Memory B cell (primary cell): ENCODE results near the gene CDKN2B-AS1.

Experiments used
- ATAC-seq: fragments of 150-1000 bp; cut with Tn5 transposase; 2 replicates; pipeline ENCODE4 v1.10.0; 2021; ENCODE audit warnings: low read depth, mild to moderate bottlenecking, moderate library complexity
- DNase-seq, 2 donors: peaks; one replicate each; pipeline ENCODE4 v3.0.0; 2022; ENCODE audit warnings: low spot score in 2 of 2
- H3K27ac Mint-ChIP-seq: one replicate; pipeline ENCODE4 v1.8.0; 2022; ENCODE audit warnings: mild to moderate bottlenecking, moderate library complexity, mixed read lengths
- H3K27me3 Mint-ChIP-seq: one replicate; pipeline ENCODE4 v1.8.0; 2022; ENCODE audit warnings: mixed read lengths
- H3K36me3 Mint-ChIP-seq: one replicate; pipeline ENCODE4 v1.8.0; 2022; ENCODE audit warnings: mild to moderate bottlenecking, mixed read lengths
- H3K4me1 Mint-ChIP-seq: one replicate; pipeline ENCODE4 v1.8.0; 2022; ENCODE audit warnings: mixed read lengths
- H3K4me3 Mint-ChIP-seq: one replicate; pipeline ENCODE4 v1.8.0; 2022; ENCODE audit warnings: mild to moderate bottlenecking, moderate library complexity, mixed read lengths
- H3K9me3 Mint-ChIP-seq: one replicate; pipeline ENCODE4 v1.8.0; 2022; ENCODE audit warnings: mixed read lengths

The CDKN2B-AS1 gene

DNA sequence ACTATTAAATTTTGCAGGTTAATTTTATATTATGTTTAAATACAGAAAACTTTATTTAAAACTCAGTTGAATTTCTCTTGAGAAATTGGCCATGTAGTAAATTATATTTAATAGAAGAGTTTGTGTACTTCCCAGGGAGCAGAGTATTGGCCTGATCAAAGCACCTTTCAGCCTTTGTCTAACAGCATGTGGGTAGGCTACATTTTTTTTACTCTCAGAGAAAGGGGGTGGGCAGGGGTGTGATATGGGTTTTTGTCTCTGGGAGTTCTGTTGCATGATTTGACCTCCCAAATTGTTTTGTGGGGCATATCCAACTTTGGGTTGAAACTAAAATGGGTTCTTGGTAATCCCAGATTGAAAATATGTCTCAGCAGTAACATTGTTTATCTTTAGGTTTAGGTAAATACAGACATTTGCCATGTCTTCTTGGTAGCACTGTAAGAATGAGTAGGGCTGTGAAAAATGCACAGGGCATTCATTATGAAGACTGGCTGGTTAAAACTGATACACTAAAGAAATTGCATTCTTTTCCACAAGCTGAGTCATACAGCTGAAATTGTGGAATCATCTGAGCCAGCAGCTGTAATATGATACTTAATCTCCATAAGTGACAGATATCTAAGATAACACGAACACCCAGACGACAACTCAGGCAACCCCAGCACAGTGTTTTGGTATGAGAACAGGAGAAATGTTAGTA is 89.9 kb downstream of the CDKN2B-AS1 start:
- Mint-ChIP-seq H3K4me1 (peaks cover 6% of the 10 kb centered on the region), H3K4me3 (no peak overlapping the region), H3K27me3 (peaks cover 2% of the 10 kb centered on the region), H3K36me3 (peaks cover 2% of the 10 kb centered on the region), H3K27ac (no peak overlapping the region), H3K9me3 (no peaks in the 10 kb centered on the region)
- DNase-seq (no peak), ATAC-seq (no peak)

DNA sequence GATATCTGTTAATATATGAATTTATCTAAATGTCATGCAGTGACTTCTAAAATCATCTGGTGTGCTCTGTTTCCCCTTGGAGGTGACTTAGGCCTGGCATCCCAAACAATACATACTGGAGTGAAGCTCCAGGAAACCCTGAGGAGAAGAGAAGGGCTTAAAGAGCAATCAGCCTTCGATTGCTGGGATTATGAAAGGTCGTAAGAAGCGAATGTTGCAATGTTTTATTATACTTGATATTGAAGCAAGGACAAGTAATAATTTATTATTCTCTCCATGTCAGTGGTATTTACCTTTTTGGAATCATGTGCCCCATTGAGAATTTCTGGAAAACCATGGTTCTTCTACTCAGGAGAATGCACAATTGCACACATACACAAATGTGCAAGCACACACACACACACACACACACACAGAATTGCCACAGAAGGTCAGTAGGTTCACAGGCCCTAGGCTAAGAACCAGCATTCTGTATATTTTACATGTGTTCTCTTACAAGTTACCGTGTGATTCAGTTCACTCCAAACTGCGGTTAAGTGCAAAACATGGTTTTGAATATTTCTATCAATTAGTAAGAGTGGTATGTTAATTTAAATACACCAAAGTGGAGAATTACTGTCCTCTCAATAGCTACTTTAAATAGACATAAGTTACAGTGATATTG is 93.6 kb downstream of the CDKN2B-AS1 start:
- H3K27me3 Mint-ChIP-seq: no peaks in the 10 kb centered on the region
- no peaks in the 10 kb centered on the region for H3K4me1 Mint-ChIP-seq
- H3K9me3 Mint-ChIP-seq: peaks cover 3% of the 10 kb centered on the region
- no peak for ATAC-seq
- DNase-seq: no peak
- H3K36me3 Mint-ChIP-seq: peaks cover under 1% of the 10 kb centered on the region
- H3K27ac Mint-ChIP-seq: no peak overlapping the region
- H3K4me3 Mint-ChIP-seq: no peak overlapping the region

DNA sequence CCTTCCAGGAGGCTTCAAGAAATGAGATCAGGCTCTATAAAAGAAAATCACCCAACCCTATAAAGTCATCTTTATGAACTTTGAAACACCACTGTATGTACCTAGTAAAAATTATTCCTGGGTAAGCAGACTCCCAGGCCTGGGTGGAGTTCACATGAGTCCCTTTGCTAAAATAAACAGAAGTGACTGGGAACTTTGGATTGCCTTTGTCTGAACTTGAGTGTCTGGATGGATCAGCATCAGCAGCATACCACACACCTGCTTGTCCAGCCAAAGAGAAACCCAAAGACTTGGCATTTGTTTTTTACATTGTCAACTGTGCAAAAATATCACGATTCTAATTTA is 94.1 kb downstream of the CDKN2B-AS1 start:
- H3K36me3 Mint-ChIP-seq: no peaks in the 10 kb centered on the region
- ATAC-seq: no peak
- DNase-seq: no peak
- no peak overlapping the region for H3K27ac Mint-ChIP-seq
- no peaks in the 10 kb centered on the region for H3K4me1 Mint-ChIP-seq
- H3K27me3 Mint-ChIP-seq: no peaks in the 10 kb centered on the region
- H3K4me3 Mint-ChIP-seq: no peak overlapping the region
- peaks cover 3% of the 10 kb centered on the region for H3K9me3 Mint-ChIP-seq

DNA sequence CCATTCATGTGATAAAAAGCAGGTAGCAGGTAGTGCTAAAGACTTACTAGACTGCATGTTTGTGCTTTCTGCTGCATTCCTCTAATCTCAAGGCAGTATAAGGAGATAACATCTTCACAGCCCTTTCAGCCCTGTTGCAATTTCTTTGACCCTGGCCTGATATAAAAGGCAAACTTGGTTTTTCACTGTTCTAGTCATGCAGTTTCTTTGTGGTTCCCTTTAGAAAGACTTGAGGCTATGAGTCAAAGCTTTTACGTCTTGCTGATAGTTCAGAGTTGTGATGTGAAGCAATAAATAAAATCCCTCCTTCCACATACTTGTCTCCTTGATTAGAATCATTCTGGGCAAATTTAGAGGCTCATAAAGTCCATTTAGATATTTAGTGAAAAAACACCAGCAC is 103.1 kb downstream of the CDKN2B-AS1 start:
- no peak overlapping the region for H3K4me3 Mint-ChIP-seq
- no peak overlapping the region for H3K27ac Mint-ChIP-seq
- peaks cover 4% of the 10 kb centered on the region for H3K4me1 Mint-ChIP-seq
- H3K9me3 Mint-ChIP-seq: peaks cover 1% of the 10 kb centered on the region
- DNase-seq (no peak), ATAC-seq (no peak)
- H3K27me3 Mint-ChIP-seq: peaks cover 1% of the 10 kb centered on the region
- H3K36me3 Mint-ChIP-seq: no peaks in the 10 kb centered on the region

DNA sequence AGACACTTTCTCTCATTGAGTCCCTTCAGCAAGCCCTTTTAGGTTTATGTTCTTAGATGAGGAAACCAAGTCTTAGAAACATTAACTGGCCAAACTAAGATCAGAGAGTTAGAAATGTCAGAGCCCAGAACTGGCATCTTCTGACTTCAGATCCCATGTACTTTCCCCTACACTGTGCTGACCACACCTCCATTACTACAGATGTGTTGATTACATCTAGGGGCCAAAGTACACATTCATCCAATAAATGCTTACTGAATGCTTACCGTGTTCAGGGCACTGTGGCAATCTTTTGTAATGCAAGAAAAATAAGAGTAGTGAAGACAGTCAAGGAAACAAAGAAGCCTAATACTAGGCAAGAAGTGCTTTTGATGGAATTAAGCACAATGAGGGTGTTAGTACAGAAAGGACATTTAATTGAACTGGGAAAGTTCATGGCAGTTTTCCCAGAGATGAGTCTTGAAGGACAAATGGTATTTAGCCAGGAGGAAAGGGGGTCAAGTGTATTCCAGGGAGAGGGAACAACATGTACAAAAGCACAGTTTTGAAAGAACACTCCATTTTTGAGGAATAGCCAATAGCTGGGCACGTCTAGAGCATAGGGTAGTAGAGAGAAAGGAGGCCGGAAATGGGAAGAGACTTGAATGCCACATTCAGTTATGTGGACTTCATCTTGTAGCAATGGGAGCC is 104.2 kb downstream of the CDKN2B-AS1 start:
- H3K27ac Mint-ChIP-seq: no peak overlapping the region
- peaks cover 1% of the 10 kb centered on the region for H3K27me3 Mint-ChIP-seq
- DNase-seq: no peak
- ATAC-seq: no peak
- no peak overlapping the region for H3K4me3 Mint-ChIP-seq
- peaks cover 5% of the 10 kb centered on the region for H3K4me1 Mint-ChIP-seq
- no peaks in the 10 kb centered on the region for H3K9me3 Mint-ChIP-seq
- H3K36me3 Mint-ChIP-seq: no peaks in the 10 kb centered on the region

DNA sequence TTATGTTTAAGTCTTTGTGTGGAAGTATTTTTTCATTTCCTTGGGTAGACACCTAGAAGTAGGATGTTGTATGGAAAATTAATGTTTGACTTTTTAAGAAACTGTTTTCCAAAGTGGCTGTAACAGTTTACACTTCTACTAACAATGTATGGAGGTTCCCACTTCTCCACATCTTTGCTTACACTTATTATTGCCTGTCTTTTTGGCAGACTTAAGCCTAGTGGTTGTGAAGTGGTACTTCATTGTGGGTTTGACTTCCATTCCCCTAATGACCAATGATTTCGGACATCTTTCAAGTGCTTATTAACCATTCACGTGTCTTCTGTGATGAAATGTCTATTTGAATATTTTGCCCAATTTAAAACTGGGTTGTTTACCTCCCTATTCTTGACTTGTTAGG is 106.0 kb downstream of the CDKN2B-AS1 start:
- no peaks in the 10 kb centered on the region for H3K36me3 Mint-ChIP-seq
- H3K27ac Mint-ChIP-seq: no peak overlapping the region
- no peaks in the 10 kb centered on the region for H3K27me3 Mint-ChIP-seq
- no peaks in the 10 kb centered on the region for H3K9me3 Mint-ChIP-seq
- H3K4me1 Mint-ChIP-seq: peaks cover 11% of the 10 kb centered on the region
- H3K4me3 Mint-ChIP-seq: no peak overlapping the region
- DNase-seq (no peak), ATAC-seq (no peak)

DNA sequence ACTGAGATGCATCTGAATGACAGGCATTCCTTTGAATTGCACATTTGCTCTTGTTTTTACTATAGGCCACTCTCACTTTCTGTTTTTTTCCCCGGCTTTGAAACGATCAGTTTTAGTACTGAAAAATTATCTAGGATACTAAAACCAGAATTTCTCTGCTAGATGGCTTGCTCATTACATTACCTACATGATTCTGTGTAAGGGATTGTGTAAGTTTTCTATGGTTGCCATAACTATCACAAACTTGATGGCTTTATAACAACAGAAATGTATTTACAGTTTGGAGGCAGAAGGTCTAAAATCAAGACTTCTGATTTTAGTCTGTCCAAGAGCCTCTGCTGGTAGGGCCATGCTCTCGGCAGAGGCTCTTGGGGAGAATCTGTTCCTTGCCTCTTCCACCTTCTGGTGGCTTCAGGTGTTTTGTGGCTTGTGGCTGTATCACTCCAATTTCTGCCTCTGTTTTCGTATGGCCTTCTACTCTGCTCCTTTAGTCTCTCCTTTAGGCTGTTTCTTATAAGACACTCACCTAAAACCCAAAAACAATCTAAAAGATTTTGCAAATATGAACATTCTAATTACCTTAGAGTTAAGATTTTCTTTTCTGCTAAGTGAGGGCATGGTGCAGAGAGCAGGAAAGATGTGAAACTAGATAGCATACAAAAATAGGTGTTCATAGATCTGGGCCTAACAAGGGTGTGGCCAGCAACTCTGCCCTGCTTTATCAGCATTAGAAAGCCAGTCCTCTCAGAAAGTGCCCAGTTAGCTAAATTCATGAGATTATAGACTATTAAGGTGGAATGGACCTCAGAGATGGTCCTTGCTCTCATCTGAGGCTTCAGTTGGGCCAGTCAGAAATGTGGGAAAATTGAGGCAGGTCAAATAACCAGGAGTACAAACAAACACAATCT is 107.8 kb downstream of the CDKN2B-AS1 start:
- no peaks in the 10 kb centered on the region for H3K27me3 Mint-ChIP-seq
- H3K4me1 Mint-ChIP-seq: peaks cover 11% of the 10 kb centered on the region
- peak overlapping the region; percentile 29 for H3K27ac Mint-ChIP-seq
- no peaks in the 10 kb centered on the region for H3K9me3 Mint-ChIP-seq
- ATAC-seq (no peak), DNase-seq (no peak)
- no peak overlapping the region for H3K4me3 Mint-ChIP-seq
- no peaks in the 10 kb centered on the region for H3K36me3 Mint-ChIP-seq

DNA sequence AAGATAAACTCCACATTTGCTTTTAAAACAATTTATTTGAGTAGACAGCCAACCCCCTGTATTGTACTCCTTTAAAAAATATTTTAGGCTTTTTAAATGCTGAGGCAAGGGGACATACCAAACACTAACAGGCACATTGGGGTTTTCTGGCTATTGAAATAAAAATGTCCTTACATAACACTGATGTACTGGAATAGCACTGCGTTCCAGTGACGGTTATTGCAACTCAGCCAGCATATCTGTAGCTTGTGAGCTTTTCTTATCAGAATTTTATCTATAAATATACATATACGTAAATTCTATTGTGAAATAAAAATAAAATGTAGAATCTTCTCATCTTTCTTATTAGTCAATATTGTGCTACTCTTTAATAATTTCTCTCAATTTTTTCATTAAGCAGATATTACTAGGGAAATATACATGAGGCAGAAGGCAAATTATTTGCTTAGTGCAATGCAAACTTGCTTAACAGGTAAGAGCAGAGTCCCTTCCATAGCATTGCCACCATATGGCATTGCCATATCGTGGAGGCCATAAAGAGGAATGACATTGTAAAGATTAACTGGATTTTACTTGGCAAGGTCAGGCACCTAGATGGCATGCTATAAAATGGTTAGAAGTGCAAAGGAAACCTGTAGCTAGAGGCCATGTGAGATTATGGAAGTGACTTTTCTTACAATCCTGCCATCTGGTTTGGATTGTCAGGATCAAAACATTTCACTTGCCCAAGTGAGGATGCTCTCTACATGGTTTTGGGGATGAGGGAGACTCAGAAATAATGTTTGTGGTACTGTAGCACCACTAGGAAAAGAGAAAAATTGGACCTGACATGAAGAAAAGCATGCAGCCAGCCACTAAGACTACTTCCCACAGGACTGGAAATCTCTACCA is 109.3 kb downstream of the CDKN2B-AS1 start:
- DNase-seq: no peak
- no peaks in the 10 kb centered on the region for H3K27me3 Mint-ChIP-seq
- H3K9me3 Mint-ChIP-seq: no peaks in the 10 kb centered on the region
- no peak overlapping the region for H3K27ac Mint-ChIP-seq
- H3K36me3 Mint-ChIP-seq: no peaks in the 10 kb centered on the region
- ATAC-seq: no peak
- H3K4me3 Mint-ChIP-seq: no peak overlapping the region
- peaks cover 11% of the 10 kb centered on the region for H3K4me1 Mint-ChIP-seq

DNA sequence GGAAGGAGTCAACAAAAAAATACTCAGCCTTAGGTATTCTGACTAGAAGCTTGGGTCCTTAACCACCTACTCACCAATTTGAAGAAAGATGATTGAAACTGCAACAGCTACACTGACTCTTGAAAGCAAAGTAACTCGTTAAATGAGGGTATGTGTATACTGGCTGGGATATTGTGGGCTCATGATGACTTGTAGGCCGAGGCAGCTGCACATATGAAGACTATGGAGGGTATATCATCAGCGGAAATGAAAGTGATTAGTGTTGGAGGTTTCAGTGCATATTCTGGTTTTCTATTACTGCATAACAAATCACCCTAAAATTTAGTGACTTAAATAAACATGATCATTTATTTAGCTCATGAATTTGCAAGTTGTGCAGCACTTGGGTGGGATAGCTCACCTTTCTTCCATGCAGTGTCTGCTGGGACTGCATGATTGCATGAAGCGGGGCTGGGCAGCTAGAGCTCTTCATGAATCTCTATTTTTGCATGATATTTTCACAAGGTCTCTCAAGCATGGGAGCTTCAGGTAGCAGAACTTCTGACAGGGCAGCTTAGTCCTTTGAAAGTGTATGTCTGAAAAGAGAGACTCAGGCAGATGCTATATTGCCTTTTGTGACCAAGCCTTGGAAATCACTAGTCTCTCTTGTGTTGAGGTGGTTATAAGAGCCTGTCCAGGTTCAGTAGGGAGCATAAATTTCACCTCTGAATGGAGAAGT is 110.6 kb downstream of the CDKN2B-AS1 start:
- Mint-ChIP-seq H3K27me3 (no peaks in the 10 kb centered on the region), H3K36me3 (no peaks in the 10 kb centered on the region), H3K4me1 (peaks cover 11% of the 10 kb centered on the region), H3K27ac (no peak overlapping the region), H3K9me3 (no peaks in the 10 kb centered on the region), H3K4me3 (no peak overlapping the region)
- no peak for ATAC-seq
- no peak for DNase-seq

DNA sequence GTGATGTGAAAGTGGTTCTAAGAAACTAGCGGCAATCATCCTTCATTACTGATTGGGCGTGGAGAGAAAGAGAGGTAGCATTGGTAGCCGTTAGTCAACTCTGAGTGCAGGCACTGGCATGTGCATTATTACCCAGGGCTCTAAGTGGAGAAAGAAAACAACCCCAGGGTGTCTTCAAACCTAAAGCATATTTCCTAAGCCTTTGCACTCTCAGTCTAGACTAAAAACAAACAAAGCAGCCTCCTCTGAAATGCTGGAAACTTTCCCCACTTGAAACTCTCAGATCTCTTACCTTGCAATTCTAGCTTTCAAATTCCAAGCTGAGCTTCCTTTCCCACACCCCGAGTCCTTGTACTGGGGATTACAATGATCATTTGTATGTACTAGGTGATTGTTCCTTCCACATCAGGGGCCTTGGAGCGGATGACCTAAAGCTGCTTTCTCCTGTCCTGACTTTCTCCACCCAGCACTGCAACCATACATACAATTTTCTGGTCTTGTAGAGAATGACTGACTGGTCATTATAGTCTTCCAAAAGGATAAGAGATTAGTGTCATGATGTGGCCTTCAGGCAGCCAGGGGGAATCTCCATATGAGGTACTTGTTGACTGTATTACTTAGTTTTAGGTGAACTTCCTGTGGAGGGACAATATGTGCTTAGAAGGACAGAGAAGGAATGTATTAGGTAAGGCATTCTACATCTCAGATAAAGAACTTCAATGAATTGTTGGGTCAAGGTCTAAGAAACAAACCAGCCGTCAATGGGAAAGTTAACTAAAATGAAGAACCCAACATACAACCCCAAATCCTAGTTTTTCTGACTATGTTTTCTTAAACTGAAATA is 112.8 kb downstream of the CDKN2B-AS1 start:
- H3K4me1 Mint-ChIP-seq: peaks cover 10% of the 10 kb centered on the region
- H3K27me3 Mint-ChIP-seq: no peaks in the 10 kb centered on the region
- no peaks in the 10 kb centered on the region for H3K9me3 Mint-ChIP-seq
- H3K4me3 Mint-ChIP-seq: no peak overlapping the region
- ATAC-seq (no peak), DNase-seq (no peak)
- no peak overlapping the region for H3K27ac Mint-ChIP-seq
- H3K36me3 Mint-ChIP-seq: no peaks in the 10 kb centered on the region

DNA sequence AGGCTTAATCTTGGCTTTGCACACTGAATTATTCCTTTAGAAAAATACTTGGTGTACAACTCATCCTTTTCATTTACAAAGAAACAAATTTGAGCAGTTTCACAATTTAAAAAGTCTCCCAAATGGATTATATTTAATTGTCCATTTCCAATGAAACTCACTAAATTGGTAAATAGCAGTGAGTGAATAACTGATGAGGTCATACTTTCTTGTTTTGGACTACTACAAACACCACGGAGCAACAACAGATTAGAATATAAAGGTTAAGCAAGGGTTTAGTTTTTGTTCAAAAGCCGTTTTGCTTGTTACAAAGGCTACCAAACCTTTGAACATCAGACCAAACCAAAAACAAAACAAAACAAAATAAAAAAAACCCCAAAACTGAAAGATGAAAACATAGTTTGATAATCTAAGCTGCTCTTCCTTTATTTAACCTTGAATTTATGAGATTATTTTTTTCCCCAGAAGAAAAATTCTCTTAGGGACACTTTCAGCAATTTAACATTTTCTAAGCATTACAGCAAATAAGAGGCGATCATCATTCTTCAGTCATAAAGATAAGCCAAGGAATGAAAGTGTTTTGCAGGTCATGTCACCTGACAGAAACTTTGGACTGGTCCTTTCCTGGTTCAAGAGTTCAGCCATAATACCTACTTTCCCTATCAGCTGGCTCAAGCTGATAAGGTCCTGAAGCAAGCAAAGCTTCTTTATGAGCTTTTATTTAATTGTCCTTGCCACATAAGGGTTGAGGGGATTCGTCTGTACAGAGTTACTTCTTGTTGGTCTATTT is 114.2 kb downstream of the CDKN2B-AS1 start:
- peaks cover 6% of the 10 kb centered on the region for H3K4me1 Mint-ChIP-seq
- H3K36me3 Mint-ChIP-seq: no peaks in the 10 kb centered on the region
- ATAC-seq (no peak), DNase-seq (no peak)
- no peaks in the 10 kb centered on the region for H3K9me3 Mint-ChIP-seq
- H3K27me3 Mint-ChIP-seq: no peaks in the 10 kb centered on the region
- no peak overlapping the region for H3K27ac Mint-ChIP-seq
- H3K4me3 Mint-ChIP-seq: no peak overlapping the region
